Mesenteric fat pad (tissue), 1 donor: ENCODE results near the gene GPATCH1. TPM values are rescaled to one million over a fixed set of nuclear protein-coding genes. Genes with fewer than 3 reads are reported as not detected.

Experiments used
- DNase-seq: peaks from one replicate; pipeline ENCODE4 v3.0.0-alpha.2; 2020; ENCODE audit warnings: low spot score
- total RNA-seq: library from RNA; stranded (reverse); fragmentation: NEBNext Ultra II Directional; extraction: Animal tissue kit (Norgen Biotek cat#: 25700); gene quantifications from one replicate; pipeline ENCODE4 v1.2.1, GENCODE V29; 2021
- donor health status: DM: yes; HTN: yes; CAD: no.

The GPATCH1 gene
- total RNA-seq, 1 donor from 2014 or later, result 6.2 TPM

- DNase-seq, result no peak
Measured at GRCh38 chr19:33062902-33063301, 18.1 kb upstream of the GPATCH1 start.

- no peak for DNase-seq
Measured at GRCh38 chr19:33063356-33063752, 17.6 kb upstream of the GPATCH1 start.

- no peak for DNase-seq
Measured at GRCh38 chr19:33063753-33064457, 17.1 kb upstream of the GPATCH1 start.

GRCh38 chr19:33064458-33064791, 16.6 kb upstream of the GPATCH1 start:
- DNase-seq, result no peak

GRCh38 chr19:33064792-33065550, 16.0 kb upstream of the GPATCH1 start, which contains the start of gene RHPN2:
Gene RHPN2, minus strand, starts transcription at chr19:33064888. Its CDS starts 36 bp downstream, at chr19:33064852.
- DNase-seq, result peak; percentile 89

- DNase-seq, result no peak
Measured at GRCh38 chr19:33066543-33066942, 14.4 kb upstream of the GPATCH1 start.

- no peak for DNase-seq
Measured at GRCh38 chr19:33067121-33067520, 13.9 kb upstream of the GPATCH1 start.

GRCh38 chr19:33071887-33072286, 9.1 kb upstream of the GPATCH1 start:
- no peak for DNase-seq

- no peak for DNase-seq
Measured at GRCh38 chr19:33075519-33075918, 5.5 kb upstream of the GPATCH1 start.

- DNase-seq, result no peak
Measured at GRCh38 chr19:33085570-33086128, 4.7 kb downstream of the GPATCH1 start.

- no peak for DNase-seq
Measured at GRCh38 chr19:33086955-33087354, 6.0 kb downstream of the GPATCH1 start.

- DNase-seq, result no peak
Measured at GRCh38 chr19:33089010-33089409, 8.0 kb downstream of the GPATCH1 start.

GRCh38 chr19:33090179-33090578, 9.2 kb downstream of the GPATCH1 start:
- no peak for DNase-seq

GRCh38 chr19:33093420-33094210, 12.6 kb downstream of the GPATCH1 start:
- no peak for DNase-seq

GRCh38 chr19:33094436-33095067, 13.6 kb downstream of the GPATCH1 start:
- DNase-seq, result no peak

- no peak for DNase-seq
Measured at GRCh38 chr19:33096005-33096404, 15.0 kb downstream of the GPATCH1 start.

GRCh38 chr19:33098055-33098534, 17.1 kb downstream of the GPATCH1 start:
- DNase-seq, result no peak

GRCh38 chr19:33100894-33101644, 20.1 kb downstream of the GPATCH1 start:
- no peak for DNase-seq

- no peak for DNase-seq
Measured at GRCh38 chr19:33102893-33103292, 21.9 kb downstream of the GPATCH1 start.

GRCh38 chr19:33108161-33108560, 27.2 kb downstream of the GPATCH1 start:
- no peak for DNase-seq
